GM15510 (cell line): ENCODE results near the gene ZNF641.

Experiments
- POLR2A ChIP-seq: IDR thresholded peaks from 3 replicates; pipeline ENCODE4 v1.6.1; 2011; ENCODE audit warnings: borderline replicate concordance; ENCODE audit not compliant: insufficient read length; ENCODE audit errors: extremely low read depth

ZNF641 gene

GRCh38 chr12:48351022-48351708 is 446 bp upstream of the ZNF641 start:
- TF ChIP-seq POLR2A, result no peak

GRCh38 chr12:48349471-48349870 is 1.2 kb downstream of the ZNF641 start:
- no peak for TF ChIP-seq POLR2A

- TF ChIP-seq POLR2A, result no peak
Observed at GRCh38 chr12:48342980-48343379, 7.7 kb downstream of the ZNF641 start.

DNA sequence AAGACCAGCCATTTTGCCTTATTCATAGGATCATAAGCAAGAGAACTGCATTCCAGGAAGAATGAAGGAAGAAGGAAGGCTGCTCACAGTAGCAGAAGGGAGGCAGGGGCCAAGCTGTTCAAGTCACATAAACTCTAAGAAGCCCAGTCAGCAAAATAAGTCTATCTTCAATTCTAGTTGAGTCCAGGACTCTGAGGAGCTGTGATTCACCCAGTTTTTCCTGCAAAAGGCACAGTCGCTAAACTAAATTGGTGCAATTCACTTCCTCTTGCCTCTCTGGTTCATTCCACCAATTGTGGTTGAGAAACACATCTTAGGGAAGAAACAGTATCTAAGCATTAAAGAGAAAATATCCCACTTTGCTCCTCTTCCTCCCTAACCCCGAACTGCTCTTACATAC is 9.8 kb downstream of the ZNF641 start:
- no peak for TF ChIP-seq POLR2A

DNA sequence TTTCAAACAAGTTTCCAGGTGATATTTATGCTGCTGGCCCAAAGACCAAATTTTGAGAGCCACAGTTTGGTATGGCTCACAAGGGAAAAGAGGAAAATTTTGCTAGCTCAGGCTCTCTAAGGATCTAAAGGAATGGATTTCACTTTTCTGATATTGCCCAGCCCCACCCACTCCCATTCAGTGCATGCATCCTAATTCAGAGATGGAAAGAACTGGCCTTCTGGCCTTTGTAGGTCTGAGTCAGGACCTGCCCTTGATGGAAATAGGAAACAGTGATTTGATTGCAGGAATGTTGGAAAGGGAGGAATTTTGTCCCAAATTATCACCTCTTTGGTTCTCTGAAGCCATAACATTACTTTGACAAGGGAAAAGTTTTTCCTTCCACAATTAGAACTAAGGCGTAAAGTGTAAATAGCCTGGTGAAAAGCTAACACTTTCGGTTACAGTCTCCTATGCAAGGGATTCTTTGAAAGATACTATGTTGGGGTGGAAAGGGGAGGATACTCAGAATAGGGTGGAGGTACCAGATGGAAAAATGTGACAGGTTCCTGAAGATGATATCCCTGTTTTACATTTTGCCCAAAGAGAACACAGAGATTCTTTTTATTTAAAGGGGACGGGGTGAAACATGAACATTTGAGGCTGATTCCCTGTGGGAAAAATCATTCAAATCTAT is 11.1 kb downstream of the ZNF641 start:
- no peak for TF ChIP-seq POLR2A

GRCh38 chr12:48336564-48336963 is 14.2 kb downstream of the ZNF641 start:
- no peak for TF ChIP-seq POLR2A

- TF ChIP-seq POLR2A, result no peak
Observed at GRCh38 chr12:48336061-48336460, 14.7 kb downstream of the ZNF641 start.

GRCh38 chr12:48334808-48335207 is 15.9 kb downstream of the ZNF641 start:
- TF ChIP-seq POLR2A, result no peak

DNA sequence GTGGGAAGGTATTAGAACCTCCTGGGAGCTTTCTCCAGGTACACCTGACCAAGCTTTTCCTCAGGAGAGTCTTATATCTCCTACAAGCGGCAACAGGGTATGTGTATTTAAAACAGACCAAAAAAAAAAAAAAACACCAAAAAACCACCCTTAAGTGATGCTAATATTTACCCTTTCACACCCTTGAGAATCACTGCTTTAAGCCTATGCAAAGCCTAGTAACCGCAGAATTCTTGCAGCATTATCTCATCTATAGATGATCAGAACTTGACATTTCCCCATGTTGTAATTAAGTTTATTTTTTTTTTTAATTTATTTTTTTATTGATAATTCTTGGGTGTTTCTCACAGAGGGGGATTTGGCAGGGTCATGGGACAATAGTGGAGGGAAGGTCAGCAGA is 19.3 kb downstream of the ZNF641 start:
- TF ChIP-seq POLR2A, result no peak

DNA sequence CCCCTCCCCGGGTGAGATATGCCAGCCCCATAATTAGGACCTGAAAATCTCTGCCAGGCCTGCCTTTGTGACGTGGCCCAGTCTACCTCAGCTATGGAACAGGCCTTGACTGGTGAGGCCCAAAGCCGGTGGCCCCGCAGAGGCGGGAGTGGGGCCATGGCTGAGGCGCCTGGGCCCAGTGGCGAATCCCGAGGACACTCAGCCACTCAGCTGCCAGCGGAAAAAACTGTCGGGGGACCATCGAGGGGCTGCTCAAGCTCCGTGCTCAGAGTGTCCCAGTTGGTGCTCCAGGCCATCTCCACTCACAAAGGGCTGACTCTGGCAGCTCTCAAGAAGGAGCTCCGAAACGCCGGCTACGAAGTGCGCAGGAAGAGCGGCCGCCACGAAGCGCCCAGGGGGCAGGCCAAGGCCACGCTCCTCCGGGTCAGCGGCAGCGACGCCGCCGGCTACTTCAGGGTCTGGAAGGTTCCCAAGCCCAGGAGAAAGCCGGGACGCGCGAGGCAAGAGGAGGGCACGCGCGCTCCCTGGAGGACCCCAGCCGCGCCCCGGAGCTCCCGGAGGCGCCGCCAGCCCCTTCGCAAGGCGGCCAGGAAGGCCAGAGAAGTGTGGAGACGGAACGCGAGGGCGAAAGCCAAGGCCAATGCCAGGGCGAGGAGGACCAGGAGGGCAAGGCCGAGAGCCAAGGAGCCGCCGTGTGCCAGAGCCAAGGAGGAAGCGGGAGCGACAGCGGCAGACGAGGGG is 21.4 kb downstream of the ZNF641 start:
- TF ChIP-seq POLR2A, result no peak

DNA sequence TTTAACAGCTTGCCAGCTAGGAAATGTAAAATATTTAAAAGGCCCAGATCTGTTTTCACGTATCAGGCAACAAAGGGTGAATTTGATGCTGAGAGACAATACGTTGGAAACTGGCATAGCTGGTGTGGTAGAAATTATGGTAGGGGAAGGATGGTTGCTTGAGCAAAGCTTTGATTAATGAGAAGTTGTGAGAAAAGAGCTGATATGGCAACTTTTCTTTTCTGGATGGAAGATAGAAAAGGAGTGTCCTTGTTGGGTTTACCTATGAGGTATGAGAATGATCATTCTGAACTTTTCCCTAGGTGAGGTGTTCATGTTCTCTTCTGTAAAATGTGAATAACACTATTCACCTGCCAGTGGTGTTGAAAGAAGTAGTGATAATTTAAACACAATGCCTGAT is 34.2 kb downstream of the ZNF641 start:
- no peak for TF ChIP-seq POLR2A

DNA sequence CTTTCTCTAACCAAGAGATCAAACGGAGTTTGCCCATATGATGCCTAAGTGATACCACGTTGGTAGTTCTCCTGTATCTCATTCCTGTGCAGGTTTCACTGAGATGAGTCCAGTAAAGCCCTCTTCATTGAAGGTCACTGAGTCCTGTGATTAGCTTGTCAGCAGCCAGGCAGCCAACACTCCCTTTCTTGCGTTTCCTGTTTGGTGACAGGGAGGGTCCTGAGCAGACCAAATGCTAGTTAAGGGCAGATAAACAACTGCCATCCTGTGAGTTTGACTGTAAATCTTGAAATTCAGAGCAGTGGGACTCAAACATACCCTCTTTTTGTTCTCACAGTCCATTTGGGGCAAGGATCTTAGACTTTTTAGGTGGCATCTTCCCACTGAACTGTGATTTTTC is 39.4 kb downstream of the ZNF641 start:
- no peak for TF ChIP-seq POLR2A

DNA sequence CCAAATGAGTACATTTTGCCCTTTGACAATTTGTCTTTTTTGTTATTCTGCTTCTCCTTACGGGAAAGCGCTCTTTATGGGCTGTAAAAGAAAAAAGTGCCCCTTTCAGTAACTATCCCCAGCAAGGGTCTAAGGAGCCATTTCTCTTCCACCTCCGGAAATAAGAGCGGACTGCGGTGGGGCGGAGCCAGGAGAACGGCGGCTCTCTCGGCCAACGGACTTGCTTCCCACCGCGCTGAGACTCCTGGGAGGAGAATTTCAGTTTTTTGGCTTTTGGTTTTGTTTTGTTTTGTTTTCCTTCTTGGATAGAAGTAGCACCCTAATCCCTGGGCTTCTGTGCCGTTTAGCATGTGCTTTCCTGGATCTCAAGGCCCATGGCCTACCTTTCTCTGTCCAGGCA is 43.5 kb downstream of the ZNF641 start:
- no peak for TF ChIP-seq POLR2A

DNA sequence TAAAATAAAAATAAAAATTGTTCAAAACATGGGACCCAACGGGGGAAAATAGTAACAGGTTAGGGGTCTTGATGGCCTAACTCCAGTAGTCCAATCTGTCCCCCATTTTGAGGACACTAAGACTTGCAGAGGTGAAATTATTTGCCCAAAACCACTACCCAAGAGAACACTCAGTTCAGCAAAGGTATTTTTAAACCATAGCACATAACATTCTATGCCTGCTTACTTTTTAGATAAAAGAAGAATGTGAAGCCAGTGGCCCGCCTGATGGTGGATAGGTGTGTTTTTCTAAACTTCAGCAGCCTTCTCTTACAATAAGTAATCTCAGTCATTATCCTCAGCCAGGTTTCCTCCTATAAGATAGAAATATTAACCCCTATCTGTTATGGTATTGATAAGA is 45.5 kb downstream of the ZNF641 start:
- no peak for TF ChIP-seq POLR2A

DNA sequence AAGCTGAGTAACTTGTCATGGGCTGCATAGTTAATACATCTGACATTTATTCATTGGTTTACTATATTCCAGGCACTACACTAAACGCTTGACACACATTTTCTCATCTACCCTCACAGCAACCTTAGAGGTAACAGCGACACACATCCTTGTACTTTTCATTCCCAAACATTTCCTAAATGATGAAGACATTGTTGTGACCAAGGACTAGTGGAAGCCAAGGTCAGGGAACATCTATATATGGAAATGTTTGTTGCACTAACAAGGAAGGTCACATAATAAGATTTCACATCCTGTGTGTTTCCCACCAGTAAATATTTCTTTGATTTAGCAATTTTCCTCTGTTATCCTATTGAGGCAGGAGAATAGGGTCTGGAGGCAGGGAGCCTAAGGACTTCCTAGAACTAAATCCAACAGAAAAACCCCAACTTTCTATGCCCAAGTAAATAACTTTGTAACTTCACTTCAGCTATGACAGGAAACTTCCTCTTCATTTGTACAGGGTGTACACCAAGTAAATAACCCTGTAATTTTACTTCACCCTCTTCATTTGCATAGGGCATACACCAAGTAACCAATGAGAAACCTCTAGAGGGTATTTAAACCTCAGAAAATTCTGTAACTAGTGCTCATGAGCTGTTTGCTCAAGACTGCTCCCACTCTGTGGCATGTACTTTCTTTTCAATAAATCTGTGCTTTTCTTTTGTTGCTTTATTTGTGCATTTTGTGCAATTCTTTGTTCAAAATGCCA is 48.4 kb downstream of the ZNF641 start:
- no peak for TF ChIP-seq POLR2A

DNA sequence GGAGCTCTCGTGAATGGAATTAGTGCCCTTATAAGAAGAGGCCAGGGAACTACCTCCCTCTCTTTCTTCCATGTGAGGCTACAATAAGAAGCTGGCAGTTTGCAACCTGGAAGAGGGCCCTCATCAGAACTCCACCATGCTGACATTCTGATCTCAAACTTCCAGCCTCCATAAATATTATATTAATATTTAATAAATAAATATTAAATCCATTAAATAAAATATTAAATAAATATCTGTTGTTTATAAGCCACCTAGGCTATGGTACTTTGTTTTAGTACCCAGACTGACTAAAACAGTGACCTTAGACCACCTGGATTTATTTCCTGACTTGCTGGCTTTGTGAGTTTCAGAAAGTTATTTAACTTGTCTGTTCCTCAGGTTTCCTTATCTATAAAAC is 49.9 kb downstream of the ZNF641 start:
- TF ChIP-seq POLR2A, result no peak
